Erythroblast (primary cell): ENCODE measurements around the gene TMEM43.
"Not testable (repeated sequence)": the region's sequence is repeated elsewhere in the genome, so short reads cannot be mapped to it uniquely, and the experiment has no call there.

Source experiments
- GATA1 ChIP-seq: IDR thresholded peaks from 2 replicates; pipeline ENCODE4 v1.6.1; 2011; ENCODE audit warnings: low read depth, mild to moderate bottlenecking, control low read depth, low read length, moderate library complexity
- POLR2A ChIP-seq: IDR thresholded peaks from 2 replicates; pipeline ENCODE4 v1.6.1; 2011; ENCODE audit warnings: mild to moderate bottlenecking, low read length

DNA sequence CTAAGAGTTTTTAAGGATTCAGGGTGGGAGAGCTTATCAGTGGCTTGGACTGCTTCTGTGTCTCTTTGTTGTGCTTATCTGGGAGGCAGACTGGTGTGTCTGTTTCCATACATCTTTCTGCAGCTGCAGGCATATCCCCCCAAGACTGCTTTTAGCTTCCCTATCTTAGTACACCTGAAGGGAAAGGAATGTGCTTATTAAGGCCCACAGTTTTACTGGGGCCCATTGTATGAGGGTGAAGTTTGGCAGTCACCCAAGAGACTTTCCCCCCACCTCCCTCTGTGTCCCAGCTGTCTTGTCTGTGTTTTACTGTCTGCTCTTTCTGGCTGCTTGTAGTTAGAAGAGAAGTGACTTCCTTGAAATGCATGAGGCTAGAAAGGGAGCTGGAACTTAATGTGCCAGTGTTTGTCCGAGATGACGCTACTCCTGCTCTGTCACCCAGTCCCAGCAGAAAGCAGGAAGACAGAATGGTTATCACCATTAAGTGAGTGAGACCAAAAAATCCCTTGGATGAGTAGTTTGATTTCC is 3.9 kb upstream of the TMEM43 start:
- not testable (repeated sequence) for TF ChIP-seq POLR2A, GATA1
